ENCODE results near the gene PSKH1. TPM values are rescaled to one million over a fixed set of nuclear protein-coding genes. Genes with fewer than 3 reads are reported as not detected.
A peak's percentile ranks its signal among the peaks of the same experiment; 100 is the strongest.

Gene PSKH1
- total RNA-seq, 1 experiment from 2014 or later = 24.2 TPM

DNA sequence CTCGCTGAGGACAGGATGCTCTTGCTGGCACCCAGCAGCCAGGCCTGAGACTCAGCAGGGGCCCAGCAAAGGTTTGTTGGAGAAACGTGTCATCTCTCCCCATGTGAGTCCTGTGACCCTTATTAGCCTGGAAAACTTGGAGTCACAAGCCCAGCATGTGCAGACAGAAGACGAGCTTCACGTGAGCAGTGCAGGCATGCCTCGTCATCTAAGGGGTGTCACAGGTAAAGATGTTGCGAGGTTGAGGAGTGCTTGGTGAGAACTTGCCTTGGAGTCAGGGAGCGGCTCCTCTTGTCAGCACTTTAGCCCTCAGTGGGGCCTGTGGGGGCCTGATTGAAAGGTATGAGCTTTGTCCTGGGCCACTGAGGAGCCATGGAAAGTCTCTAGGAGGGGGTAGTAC lies 40.8 kb downstream of the PSKH1 start:
- BruUV-seq (replicated peaks) = no TSS peak
- TF ChIP-seq, protein P1, sequence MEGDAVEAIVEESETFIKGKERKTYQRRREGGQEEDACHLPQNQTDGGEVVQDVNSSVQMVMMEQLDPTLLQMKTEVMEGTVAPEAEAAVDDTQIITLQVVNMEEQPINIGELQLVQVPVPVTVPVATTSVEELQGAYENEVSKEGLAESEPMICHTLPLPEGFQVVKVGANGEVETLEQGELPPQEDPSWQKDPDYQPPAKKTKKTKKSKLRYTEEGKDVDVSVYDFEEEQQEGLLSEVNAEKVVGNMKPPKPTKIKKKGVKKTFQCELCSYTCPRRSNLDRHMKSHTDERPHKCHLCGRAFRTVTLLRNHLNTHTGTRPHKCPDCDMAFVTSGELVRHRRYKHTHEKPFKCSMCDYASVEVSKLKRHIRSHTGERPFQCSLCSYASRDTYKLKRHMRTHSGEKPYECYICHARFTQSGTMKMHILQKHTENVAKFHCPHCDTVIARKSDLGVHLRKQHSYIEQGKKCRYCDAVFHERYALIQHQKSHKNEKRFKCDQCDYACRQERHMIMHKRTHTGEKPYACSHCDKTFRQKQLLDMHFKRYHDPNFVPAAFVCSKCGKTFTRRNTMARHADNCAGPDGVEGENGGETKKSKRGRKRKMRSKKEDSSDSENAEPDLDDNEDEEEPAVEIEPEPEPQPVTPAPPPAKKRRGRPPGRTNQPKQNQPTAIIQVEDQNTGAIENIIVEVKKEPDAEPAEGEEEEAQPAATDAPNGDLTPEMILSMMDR (conservative IDR thresholded peaks at IDR 0.05; ENCODE audit: low read depth, low read length) = no peak
- ChIA-PET POLR2A (ENCODE audit: low non-redundant PET) (no interaction called here), CTCF (interaction anchor here (1.2 kb wide), 1 partner anchor 413 kb away, joined by 3 read pairs; no protein-coding TSS in a partner anchor)
- no peaks in the 10 kb centered on the region for H3K9me3 ChIP-seq (ENCODE audit: low read depth, low read length, poor library complexity, severe bottlenecking)
- intact Hi-C loops (cut with micrococcal nuclease; ENCODE audit: unreplicated experiment) = no loop called here
- no peaks in the 10 kb centered on the region for H3K27me3 ChIP-seq (replicated peaks; ENCODE audit: insufficient read depth, low read depth, low read length, poor library complexity)
- H3K36me3 ChIP-seq (ENCODE audit: insufficient read depth, low read length, poor library complexity, severe bottlenecking) = peaks cover 3% of the 10 kb centered on the region
- H3K4me1 ChIP-seq (ENCODE audit: insufficient read depth, low read length, poor library complexity, severe bottlenecking) = peaks cover 16% of the 10 kb centered on the region
- no peak for DNase-seq (ENCODE audit: low spot score)
- H3K4me3 ChIP-seq (ENCODE audit: low read depth, low read length, poor library complexity, severe bottlenecking) = no peak overlapping the region
- H3K27ac ChIP-seq (ENCODE audit: low read depth, low read length, poor library complexity, severe bottlenecking) = no peak overlapping the region

DNA sequence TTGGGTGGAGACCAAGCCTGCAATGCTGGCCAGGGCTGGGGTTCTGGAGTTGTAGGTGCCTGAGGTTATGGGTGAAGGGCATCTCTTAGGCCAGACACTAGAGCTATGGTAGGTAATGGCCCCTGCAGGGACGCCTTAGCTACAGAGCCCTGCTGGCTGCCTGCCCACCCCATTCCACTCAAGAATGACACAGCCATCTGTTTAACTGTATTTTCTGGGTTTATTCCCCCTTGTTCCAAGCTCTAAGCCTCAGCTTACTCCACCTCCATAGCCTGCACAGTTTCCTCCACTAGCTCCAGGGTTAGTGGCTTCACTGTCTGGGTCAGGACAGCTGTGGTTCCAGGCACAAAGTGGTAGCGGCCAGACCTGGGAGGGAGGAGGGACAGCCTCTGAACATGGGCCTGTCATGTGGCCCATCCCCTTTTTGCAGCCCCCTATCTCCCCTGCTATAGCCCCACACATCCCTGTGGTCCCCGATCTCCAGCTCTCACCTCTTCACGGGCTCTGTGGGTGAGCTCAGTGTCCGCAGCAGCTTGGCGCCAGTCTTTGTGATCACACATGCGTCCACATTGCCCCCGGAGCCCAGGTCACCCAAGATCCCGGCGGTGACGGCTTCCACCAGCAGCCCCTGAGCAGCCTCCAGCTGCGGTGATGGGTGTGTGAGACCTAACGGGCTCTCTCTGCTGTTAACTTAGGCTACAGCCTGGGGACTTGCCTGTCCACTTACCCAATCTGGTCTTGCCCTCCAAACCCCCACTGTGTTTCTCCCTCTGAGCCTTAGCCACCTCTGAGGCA lies 41.4 kb downstream of the PSKH1 start:
- Histone ChIP-seq H3K27ac (ENCODE audit: low read depth, low read length, poor library complexity, severe bottlenecking) (peak overlapping the region; percentile 0), H3K27me3 (replicated peaks; ENCODE audit: insufficient read depth, low read depth, low read length, poor library complexity) (no peaks in the 10 kb centered on the region), H3K36me3 (ENCODE audit: insufficient read depth, low read length, poor library complexity, severe bottlenecking) (peaks cover 3% of the 10 kb centered on the region), H3K4me1 (ENCODE audit: insufficient read depth, low read length, poor library complexity, severe bottlenecking) (peaks cover 16% of the 10 kb centered on the region), H3K4me3 (ENCODE audit: low read depth, low read length, poor library complexity, severe bottlenecking) (peak overlapping the region; percentile 85), H3K9me3 (ENCODE audit: low read depth, low read length, poor library complexity, severe bottlenecking) (no peaks in the 10 kb centered on the region)
- TSS peak; percentile 56 for BruUV-seq (replicated peaks)
- intact Hi-C loops (cut with micrococcal nuclease; ENCODE audit: unreplicated experiment) = no loop called here
- CTCF ChIA-PET = interaction anchor here (0.6 to 1.5 kb wide), 4 partner anchors 8 to 413 kb away, joined by 3 to 7 read pairs (median 3); no protein-coding TSS in a partner anchor
- TF ChIP-seq, protein P1 (conservative IDR thresholded peaks at IDR 0.05; ENCODE audit: low read depth, low read length) = no peak
- TF ChIP-seq EZH2 (IDR thresholded peaks at IDR 0.05; ENCODE audit: borderline replicate concordance, low read depth, low read length, poor library complexity, severe bottlenecking) = no peak
- no peak for DNase-seq (ENCODE audit: low spot score)
- POLR2A ChIA-PET (ENCODE audit: low non-redundant PET) = no interaction called here

DNA sequence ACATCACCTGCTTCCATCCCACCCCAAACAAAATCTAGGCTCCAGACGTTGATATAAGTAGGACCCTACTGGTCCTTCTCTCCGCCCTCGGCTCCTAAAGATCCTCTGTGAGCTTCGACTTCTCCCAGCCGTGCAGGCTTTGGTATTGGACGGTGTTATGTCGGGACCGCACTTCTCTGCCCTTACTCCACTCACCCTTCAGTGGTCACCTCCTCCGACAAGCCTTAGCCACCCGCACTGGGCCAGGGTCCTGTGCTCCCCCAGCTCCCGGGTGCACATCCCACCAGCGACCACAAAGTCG lies 42.0 kb downstream of the PSKH1 start:
- DNase-seq (ENCODE audit: low spot score) = no peak
- H3K27ac ChIP-seq (ENCODE audit: low read depth, low read length, poor library complexity, severe bottlenecking) = peak overlapping the region; percentile 48
- BruUV-seq (replicated peaks) = no TSS peak
- H3K9me3 ChIP-seq (ENCODE audit: low read depth, low read length, poor library complexity, severe bottlenecking) = no peaks in the 10 kb centered on the region
- peaks cover 3% of the 10 kb centered on the region for H3K36me3 ChIP-seq (ENCODE audit: insufficient read depth, low read length, poor library complexity, severe bottlenecking)
- POLR2A ChIA-PET (ENCODE audit: low non-redundant PET) = no interaction called here
- intact Hi-C loops (cut with micrococcal nuclease; ENCODE audit: unreplicated experiment) = no loop called here
- CTCF ChIA-PET = interaction anchor here (0.7 to 1.5 kb wide), 3 partner anchors 9 to 89 kb away, joined by 3 to 7 read pairs (median 3); partner anchors contain the start of gene NRN1L
- peaks cover 16% of the 10 kb centered on the region for H3K4me1 ChIP-seq (ENCODE audit: insufficient read depth, low read length, poor library complexity, severe bottlenecking)
- TF ChIP-seq EZH2 (IDR thresholded peaks at IDR 0.05; ENCODE audit: borderline replicate concordance, low read depth, low read length, poor library complexity, severe bottlenecking) = no peak
- TF ChIP-seq, protein P1 (conservative IDR thresholded peaks at IDR 0.05; ENCODE audit: low read depth, low read length) = no peak
- no peaks in the 10 kb centered on the region for H3K27me3 ChIP-seq (replicated peaks; ENCODE audit: insufficient read depth, low read depth, low read length, poor library complexity)
- H3K4me3 ChIP-seq (ENCODE audit: low read depth, low read length, poor library complexity, severe bottlenecking) = peak overlapping the region; percentile 85

Measured in A673 (cell line).